Measurements from ENCODE around the gene TMEM240. TPM values are rescaled to one million over a fixed set of nuclear protein-coding genes. Genes with fewer than 3 reads are reported as not detected.
A peak's percentile ranks its signal among the peaks of the same experiment; 100 is the strongest.
"Not testable (repeated sequence)": the region's sequence is repeated elsewhere in the genome, so short reads cannot be mapped to it uniquely, and the experiment has no call there.

The TMEM240 gene
- total RNA-seq, 1 donor from 2014 or later: 2.4 TPM

GRCh38 chr1:1524750-1525383 is 15.6 kb downstream of the TMEM240 start:
- not testable (repeated sequence) for DNase-seq

- DNase-seq: not testable (repeated sequence)
Observed at GRCh38 chr1:1523651-1524050, 16.8 kb downstream of the TMEM240 start.

- not testable (repeated sequence) for DNase-seq
Observed at GRCh38 chr1:1523226-1523625, 17.2 kb downstream of the TMEM240 start.

GRCh38 chr1:1522536-1522935 is 17.9 kb downstream of the TMEM240 start:
- not testable (repeated sequence) for DNase-seq

- DNase-seq: no peak
Observed at GRCh38 chr1:1521331-1521730, 19.1 kb downstream of the TMEM240 start.

GRCh38 chr1:1519805-1520505 is 20.5 kb downstream of the TMEM240 start:
- DNase-seq: not testable (repeated sequence)

- DNase-seq: not testable (repeated sequence)
Observed at GRCh38 chr1:1518621-1519007, 21.8 kb downstream of the TMEM240 start.

GRCh38 chr1:1517973-1518620 is 22.3 kb downstream of the TMEM240 start:
- no peak for DNase-seq

- not testable (repeated sequence) for DNase-seq
Observed at GRCh38 chr1:1516923-1517322, 23.5 kb downstream of the TMEM240 start.

- not testable (repeated sequence) for DNase-seq
Observed at GRCh38 chr1:1514376-1514775, 26.0 kb downstream of the TMEM240 start.

GRCh38 chr1:1513675-1514074 is 26.7 kb downstream of the TMEM240 start:
- DNase-seq: not testable (repeated sequence)

GRCh38 chr1:1512425-1512824 is 28.0 kb downstream of the TMEM240 start:
- not testable (repeated sequence) for DNase-seq

GRCh38 chr1:1511533-1512285 is 28.7 kb downstream of the TMEM240 start, which contains the start of gene ATAD3A:
Gene ATAD3A (plus strand): TSS chr1:1512162. CDS start chr1:1512269, 107 bp downstream.
- peak; percentile 99 for DNase-seq

- DNase-seq: peak; percentile 4
Observed at GRCh38 chr1:1510912-1511532, 29.4 kb downstream of the TMEM240 start.

GRCh38 chr1:1509465-1509850 is 31.0 kb downstream of the TMEM240 start:
- DNase-seq: not testable (repeated sequence)

- DNase-seq: not testable (repeated sequence)
Observed at GRCh38 chr1:1508775-1509464, 31.5 kb downstream of the TMEM240 start.

GRCh38 chr1:1507305-1507704 is 33.1 kb downstream of the TMEM240 start:
- no peak for DNase-seq

- not testable (repeated sequence) for DNase-seq
Observed at GRCh38 chr1:1505801-1506200, 34.6 kb downstream of the TMEM240 start.

GRCh38 chr1:1505366-1505798 is 35.0 kb downstream of the TMEM240 start:
- peak; percentile 18 for DNase-seq

GRCh38 chr1:1504777-1505365 is 35.6 kb downstream of the TMEM240 start:
- peak; percentile 68 for DNase-seq

All from tongue (tissue), 2 donors.